Mesenchymal stem cell (in vitro differentiated cells and primary cell): ENCODE measurements around the gene SRRM1.

Experiments used
- DNase-seq: peaks from one replicate; pipeline ENCODE4 v3.0.0-alpha.2; 2013
- H2AFZ ChIP-seq: one replicate; pipeline ENCODE4 v1.6.1; 2013; ENCODE audit warnings: low read depth, mild to moderate bottlenecking, control low read depth, inconsistent platforms, low read length, moderate library complexity
- H2AK5ac ChIP-seq: 2 replicates; pipeline ENCODE4 v1.6.1; 2013; ENCODE audit warnings: low read length, moderate library complexity, mild to moderate bottlenecking, inconsistent platforms; ENCODE audit not compliant: severe bottlenecking
- H2BK120ac ChIP-seq: one replicate; pipeline ENCODE4 v1.6.1; 2013; ENCODE audit warnings: low read depth, mild to moderate bottlenecking, inconsistent platforms, low read length, moderate library complexity
- H2BK12ac ChIP-seq, 2 experiments: one replicate each; pipeline ENCODE4 v1.6.1; 2013; ENCODE audit warnings: inconsistent platforms in 2 of 2, low read length in 2 of 2, mild to moderate bottlenecking in 2 of 2, moderate library complexity in 2 of 2, control low read depth in 1 of 2
- H2BK15ac ChIP-seq: one replicate; pipeline ENCODE4 v1.6.1; 2013; ENCODE audit warnings: mild to moderate bottlenecking, low read depth, inconsistent platforms; ENCODE audit not compliant: poor library complexity, severe bottlenecking
- H2BK5ac ChIP-seq: 2 replicates; pipeline ENCODE4 v1.6.1; 2013; ENCODE audit warnings: low read depth, mild to moderate bottlenecking, low read length, control low read depth, inconsistent platforms; ENCODE audit not compliant: poor library complexity, severe bottlenecking
- H3K14ac ChIP-seq, 2 experiments: one replicate each; pipeline ENCODE4 v1.6.1; 2013; ENCODE audit warnings: inconsistent platforms in 2 of 2, low read length in 2 of 2, control low read depth in 1 of 2, mild to moderate bottlenecking in 1 of 2, moderate library complexity in 1 of 2
- H3K18ac ChIP-seq, 2 experiments: one replicate each; pipeline ENCODE4 v1.6.1; 2013; ENCODE audit warnings: inconsistent platforms in 2 of 2, low read length in 2 of 2, control low read depth in 1 of 2, low read depth in 1 of 2, mild to moderate bottlenecking in 1 of 2
- H3K23ac ChIP-seq, 2 experiments: one replicate each; pipeline ENCODE4 v1.6.1; 2013; ENCODE audit warnings: inconsistent platforms in 2 of 2, low read length in 2 of 2, mild to moderate bottlenecking in 2 of 2, moderate library complexity in 2 of 2, control low read depth in 1 of 2
- H3K27ac ChIP-seq: 2 replicates; pipeline ENCODE4 v1.5.1; 2013; ENCODE audit warnings: mild to moderate bottlenecking, moderate library complexity, low read length, control low read depth, inconsistent platforms; ENCODE audit not compliant: poor library complexity, severe bottlenecking
- H3K27me3 ChIP-seq, 2 experiments: 2 replicates each; pipeline versions ENCODE4 v1.6.1 to v1.7.0; 2013; ENCODE audit warnings: low read length in 2 of 2, mild to moderate bottlenecking in 2 of 2, moderate library complexity in 2 of 2, control low read depth in 1 of 2, inconsistent platforms in 1 of 2; ENCODE audit not compliant: control insufficient read depth in 1 of 2, insufficient read depth in 1 of 2
- H3K36me3 ChIP-seq, 2 experiments: 2 replicates each; pipeline versions ENCODE4 v1.6.1 to v1.7.0; 2013; ENCODE audit warnings: low read length in 2 of 2, control low read depth in 1 of 2, inconsistent platforms in 1 of 2, low read depth in 1 of 2, mild to moderate bottlenecking in 1 of 2; ENCODE audit not compliant: insufficient read depth in 2 of 2, control insufficient read depth in 1 of 2
- H3K4ac ChIP-seq, 2 experiments: one replicate each; pipeline ENCODE4 v1.6.1; 2013; ENCODE audit warnings: inconsistent platforms in 2 of 2, low read length in 2 of 2, mild to moderate bottlenecking in 2 of 2, moderate library complexity in 2 of 2, control low read depth in 1 of 2, low read depth in 1 of 2
- H3K4me1 ChIP-seq: 2 replicates; pipeline ENCODE4 v1.6.1; 2013; ENCODE audit warnings: low read depth, low read length, control low read depth; ENCODE audit not compliant: control insufficient read depth, insufficient read depth
- H3K4me2 ChIP-seq: 2 replicates; pipeline ENCODE4 v1.6.1; 2013; ENCODE audit warnings: low read length, mild to moderate bottlenecking, inconsistent platforms; ENCODE audit not compliant: poor library complexity, severe bottlenecking
- H3K4me3 ChIP-seq, 2 experiments: 2 replicates each; pipeline versions ENCODE4 v1.5.1 to v1.7.0; 2013; ENCODE audit warnings: low read length in 2 of 2, mild to moderate bottlenecking in 2 of 2, control low read depth in 1 of 2, low read depth in 1 of 2; ENCODE audit not compliant: insufficient read depth in 1 of 2
- H3K79me1 ChIP-seq: replicated peaks from 2 replicates; pipeline ENCODE4 v1.6.1; 2013; ENCODE audit warnings: mild to moderate bottlenecking, control low read depth, low read length, inconsistent platforms; ENCODE audit not compliant: poor library complexity, severe bottlenecking
- H3K9ac ChIP-seq: 2 replicates; pipeline ENCODE4 v1.7.0; 2013; ENCODE audit warnings: mild to moderate bottlenecking, low read length, moderate library complexity
- H3K9me3 ChIP-seq: 2 replicates; pipeline ENCODE4 v1.7.0; 2013; ENCODE audit warnings: mild to moderate bottlenecking, low read length; ENCODE audit not compliant: control insufficient read depth
- H4K8ac ChIP-seq: one replicate; pipeline ENCODE4 v1.6.1; 2013; ENCODE audit warnings: inconsistent platforms, mild to moderate bottlenecking, low read length, moderate library complexity
- H4K91ac ChIP-seq: one replicate; pipeline ENCODE4 v1.6.1; 2013; ENCODE audit warnings: mild to moderate bottlenecking, low read length, inconsistent platforms
- WGBS: methylation state at CpG from one replicate; pipeline ENCODE4 v1.1.7; 2013; ENCODE audit warnings: mixed read lengths; 5-methylcytosine and 5-hydroxymethylcytosine counted together

SRRM1 gene

GRCh38 chr1:24606621-24607020, 36.5 kb upstream of the SRRM1 start:
- Histone ChIP-seq H2BK120ac (no peak overlapping the region), H3K4me1 (peaks cover 1% of the 10 kb centered on the region), H2AK5ac (no peak overlapping the region), H2BK12ac (no peak overlapping the region), H3K4me2 (no peak overlapping the region), H2BK15ac (no peak overlapping the region), H3K14ac (no peak overlapping the region), H3K4me3 (no peak overlapping the region), H3K9ac (no peak overlapping the region), H3K79me1 (no peaks in the 10 kb centered on the region), H3K23ac (no peak overlapping the region), H3K27ac (no peak overlapping the region), H4K8ac (no peak overlapping the region), H3K27me3 (peaks cover 31 to 34% of the 10 kb centered on the region in 2 experiments), H3K4ac (no peak overlapping the region), H4K91ac (no peak overlapping the region), H3K18ac (no peak overlapping the region), H3K9me3 (no peaks in the 10 kb centered on the region), H2AFZ (no peak overlapping the region), H3K36me3 (no peaks in the 10 kb centered on the region), H2BK5ac (no peak overlapping the region)
- WGBS: 94% methylated on average over 2 of the region's 2 CpGs
- DNase-seq: no peak

GRCh38 chr1:24609949-24610517, 33.1 kb upstream of the SRRM1 start:
- Histone ChIP-seq H3K4me3 (no peak overlapping the region), H3K4ac (no peak overlapping the region), H2BK12ac (no peak overlapping the region), H3K4me2 (no peak overlapping the region), H2AK5ac (no peak overlapping the region), H3K36me3 (no peaks in the 10 kb centered on the region), H3K4me1 (peaks cover 1% of the 10 kb centered on the region), H3K9me3 (no peaks in the 10 kb centered on the region), H3K79me1 (no peaks in the 10 kb centered on the region), H3K18ac (no peak overlapping the region), H2BK15ac (no peak overlapping the region), H3K27me3 (peaks cover 31 to 34% of the 10 kb centered on the region in 2 experiments), H3K9ac (no peak overlapping the region), H3K23ac (no peak overlapping the region), H4K91ac (no peak overlapping the region), H2BK120ac (no peak overlapping the region), H4K8ac (no peak overlapping the region), H2AFZ (no peak overlapping the region), H3K14ac (no peak overlapping the region), H3K27ac (no peak overlapping the region), H2BK5ac (no peak overlapping the region)
- WGBS: 79% methylated on average over 2 of the region's 3 CpGs
- DNase-seq: no peak

GRCh38 chr1:24619376-24619775, 23.7 kb upstream of the SRRM1 start:
- Histone ChIP-seq H3K4me3 (no peak overlapping the region), H3K27me3 (peaks cover 11 to 20% of the 10 kb centered on the region in 2 experiments), H2BK5ac (no peak overlapping the region), H3K4me1 (no peaks in the 10 kb centered on the region), H2BK12ac (no peak overlapping the region), H3K18ac (no peak overlapping the region), H4K91ac (no peak overlapping the region), H3K9ac (no peak overlapping the region), H3K14ac (no peak overlapping the region), H2BK120ac (no peak overlapping the region), H3K79me1 (no peaks in the 10 kb centered on the region), H3K4ac (no peak overlapping the region), H3K27ac (no peak overlapping the region), H4K8ac (no peak overlapping the region), H3K4me2 (no peak overlapping the region), H2AFZ (no peak overlapping the region), H3K36me3 (no peaks in the 10 kb centered on the region), H3K9me3 (no peaks in the 10 kb centered on the region), H2BK15ac (no peak overlapping the region), H3K23ac (no peak overlapping the region), H2AK5ac (no peak overlapping the region)
- 72% methylated on average over 5 of the region's 5 CpGs for WGBS
- DNase-seq: no peak

DNA sequence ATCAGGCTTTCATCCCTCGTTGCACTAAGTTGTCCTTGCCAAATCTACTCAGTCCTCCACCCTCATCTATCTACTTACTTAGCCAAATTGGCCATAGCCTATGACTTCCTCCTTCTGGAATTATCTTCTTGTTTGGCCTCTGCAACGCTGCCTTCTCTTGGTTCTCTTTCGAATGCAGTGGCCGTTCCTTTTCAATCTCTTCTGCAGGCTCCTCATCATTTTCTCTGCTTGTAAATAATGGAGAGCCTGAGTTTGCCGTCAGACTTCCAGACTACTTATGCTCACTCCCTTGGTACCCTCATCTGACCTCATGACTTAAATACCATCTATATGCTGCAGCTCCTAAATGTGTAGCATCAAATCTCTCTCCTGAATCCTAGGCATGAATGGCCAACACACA, 22.4 kb upstream of the SRRM1 start:
- no peak overlapping the region for H2BK12ac ChIP-seq
- WGBS: 93% methylated on average over 5 of the region's 5 CpGs
- no peak overlapping the region for H3K18ac ChIP-seq
- no peak overlapping the region for H2BK120ac ChIP-seq
- H3K27me3 ChIP-seq: peaks cover 11 to 20% of the 10 kb centered on the region in 2 experiments
- no peak overlapping the region for H3K23ac ChIP-seq
- H4K91ac ChIP-seq: no peak overlapping the region
- no peak overlapping the region for H2BK15ac ChIP-seq
- no peak overlapping the region for H2BK5ac ChIP-seq
- no peak overlapping the region for H3K4ac ChIP-seq
- no peaks in the 10 kb centered on the region for H3K9me3 ChIP-seq
- H3K27ac ChIP-seq: no peak overlapping the region
- H3K36me3 ChIP-seq: no peaks in the 10 kb centered on the region
- H3K9ac ChIP-seq: no peak overlapping the region
- no peak overlapping the region for H2AK5ac ChIP-seq
- H3K79me1 ChIP-seq: no peaks in the 10 kb centered on the region
- H3K4me2 ChIP-seq: no peak overlapping the region
- no peak overlapping the region for H4K8ac ChIP-seq
- H3K4me1 ChIP-seq: no peaks in the 10 kb centered on the region
- H2AFZ ChIP-seq: no peak overlapping the region
- H3K4me3 ChIP-seq: no peak overlapping the region
- H3K14ac ChIP-seq: no peak overlapping the region
- DNase-seq: no peak
